Sigmoid colon (tissue), 7 donors: ENCODE measurements around the gene SRGAP1. TPM values are rescaled to one million over a fixed set of nuclear protein-coding genes. Genes with fewer than 3 reads are reported as not detected.
"Not testable (repeated sequence)": the region's sequence is repeated elsewhere in the genome, so short reads cannot be mapped to it uniquely, and the experiment has no call there.

ENCODE experiments used
- DNase-seq: peaks from one replicate; pipeline ENCODE4 v3.0.0-alpha.2; 2019
- H3K27ac ChIP-seq, 4 donors: fragments of 200-600 bp; sonication (generic); one replicate each; pipeline ENCODE4 v1.5.1; 2016 to 2019; ENCODE audit warnings: mild to moderate bottlenecking in 1 of 4
- H3K27me3 ChIP-seq, 3 donors: fragments of 200-600 bp; sonication (generic); one replicate each; pipeline ENCODE4 v1.5.1; 2019; ENCODE audit warnings: mild to moderate bottlenecking in 1 of 3
- H3K36me3 ChIP-seq, 4 donors: fragments of 200-600 bp; sonication (generic); one replicate each; pipeline ENCODE4 v1.5.1; 2016 to 2019
- H3K4me1 ChIP-seq, 4 donors: fragments of 200-600 bp; sonication (generic); one replicate each; pipeline ENCODE4 v1.5.1; 2017 to 2019
- H3K4me3 ChIP-seq, 4 donors: fragments of 200-600 bp; sonication (generic); one replicate each; pipeline ENCODE4 v1.5.1; 2017 to 2019; ENCODE audit warnings: mild to moderate bottlenecking in 2 of 4, moderate library complexity in 1 of 4
- H3K9me3 ChIP-seq, 4 donors: fragments of 200-600 bp in 3 of 4; sonication (generic) in 3 of 4; one replicate each; pipeline versions ENCODE4 v1.5.1 to v1.6.1; 2013 to 2019
- EP300 ChIP-seq, 4 donors: sonication (generic); formaldehyde crosslinking; IDR thresholded peaks; one replicate each; pipeline ENCODE4 v1.6.1; 2017; ENCODE audit warnings: antibody characterized with exemption in 4 of 4
- POLR2A ChIP-seq, 2 donors: fragments of 450-650 bp; IDR thresholded peaks; one replicate each; pipeline ENCODE4 v1.6.1; 2016; ENCODE audit warnings: antibody characterized with exemption in 2 of 2, mild to moderate bottlenecking in 2 of 2, moderate library complexity in 2 of 2
- POLR2AphosphoS5 ChIP-seq, 4 donors: sonication (generic); formaldehyde crosslinking; IDR thresholded peaks; one replicate each; pipeline ENCODE4 v1.6.1; 2017; ENCODE audit warnings: antibody characterized with exemption in 4 of 4
- WGBS, 2 donors: extraction: QIAGEN DNeasy Blood & Tissue Kit; methylation state at CpG; one replicate each; pipeline ENCODE4 v1.1.7; 2013; 5-methylcytosine and 5-hydroxymethylcytosine counted together
- intact Hi-C: fragments of 100-400 bp; cut with DNase I; formaldehyde crosslinking; loops from one replicate; pipeline ENCODE4 v1.15.1; 2023
- polyA plus RNA-seq, 3 donors: library from polyadenylated mRNA; stranded (reverse); fragments of 200-250 nt; gene quantifications; one replicate each; pipeline ENCODE4 v1.2.3, GENCODE V29; 2013
- total RNA-seq, 4 donors: library from RNA; depleted of rRNA; stranded (reverse); fragments of >200 nt; gene quantifications; one replicate each; pipeline ENCODE4 v1.1.0, GENCODE V29; 2016
- TF ChIP-seq, protein P1 (sequence below), 4 experiments: fragments of 450-650 bp in 3 of 4; fragments of 200-600 bp in 1 of 4; IDR thresholded peaks; one replicate each; pipeline ENCODE4 v1.5.1; 2016 to 2019; ENCODE audit warnings: antibody characterized with exemption in 4 of 4, mild to moderate bottlenecking in 3 of 4, moderate library complexity in 2 of 4
- donor health status: healthy with polysubstance abuse.
- donor health status: Bipolar disorder and iron deficiency.
- donor health status: healthy.

The SRGAP1 gene
- total and polyA plus RNA-seq, 7 donors: 2.4 to 16.3 (median 5.4) TPM

DNA sequence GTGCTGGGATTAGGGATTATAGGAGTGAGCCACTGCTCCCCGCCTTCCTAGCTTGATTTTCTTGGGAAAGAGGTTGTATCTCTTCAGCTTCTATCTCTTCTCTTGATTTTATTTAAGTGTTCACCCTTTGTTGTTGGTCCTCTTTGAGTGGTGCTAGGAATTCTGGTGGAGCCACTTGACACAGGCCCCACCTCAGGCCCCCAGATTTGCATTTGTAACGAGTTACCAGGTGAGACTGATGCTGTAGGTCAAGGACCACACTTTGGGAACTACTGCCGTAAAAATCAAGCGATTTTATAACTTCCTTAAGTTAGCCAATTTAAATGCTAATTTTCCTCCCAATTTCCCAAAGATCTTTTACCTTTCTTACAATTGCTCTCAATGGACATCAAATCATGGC is 26.3 kb downstream of the SRGAP1 start:
- Histone ChIP-seq H3K27me3 (no peaks in the 10 kb centered on the region), H3K27ac (no peak overlapping the region), H3K4me3 (no peak overlapping the region), H3K4me1 (no peaks in the 10 kb centered on the region), H3K9me3 (no peaks in the 10 kb centered on the region), H3K36me3 (no peaks in the 10 kb centered on the region)
- DNase-seq: no peak
- 64 to 81% methylated on average over 4 of the region's 4 CpGs for WGBS, 2 donors
- no peak for TF ChIP-seq POLR2A (IDR thresholded peaks at IDR 0.05)
- TF ChIP-seq EP300 (IDR thresholded peaks at IDR 0.05): no peak
- no peak for TF ChIP-seq POLR2AphosphoS5 (IDR thresholded peaks at IDR 0.05)
- TF ChIP-seq, protein P1, sequence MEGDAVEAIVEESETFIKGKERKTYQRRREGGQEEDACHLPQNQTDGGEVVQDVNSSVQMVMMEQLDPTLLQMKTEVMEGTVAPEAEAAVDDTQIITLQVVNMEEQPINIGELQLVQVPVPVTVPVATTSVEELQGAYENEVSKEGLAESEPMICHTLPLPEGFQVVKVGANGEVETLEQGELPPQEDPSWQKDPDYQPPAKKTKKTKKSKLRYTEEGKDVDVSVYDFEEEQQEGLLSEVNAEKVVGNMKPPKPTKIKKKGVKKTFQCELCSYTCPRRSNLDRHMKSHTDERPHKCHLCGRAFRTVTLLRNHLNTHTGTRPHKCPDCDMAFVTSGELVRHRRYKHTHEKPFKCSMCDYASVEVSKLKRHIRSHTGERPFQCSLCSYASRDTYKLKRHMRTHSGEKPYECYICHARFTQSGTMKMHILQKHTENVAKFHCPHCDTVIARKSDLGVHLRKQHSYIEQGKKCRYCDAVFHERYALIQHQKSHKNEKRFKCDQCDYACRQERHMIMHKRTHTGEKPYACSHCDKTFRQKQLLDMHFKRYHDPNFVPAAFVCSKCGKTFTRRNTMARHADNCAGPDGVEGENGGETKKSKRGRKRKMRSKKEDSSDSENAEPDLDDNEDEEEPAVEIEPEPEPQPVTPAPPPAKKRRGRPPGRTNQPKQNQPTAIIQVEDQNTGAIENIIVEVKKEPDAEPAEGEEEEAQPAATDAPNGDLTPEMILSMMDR (IDR thresholded peaks at IDR 0.05): no peak
- intact Hi-C loops: no loop called here

- no peaks in the 10 kb centered on the region for H3K4me1 ChIP-seq
- 76 to 82% methylated on average over 3 of the region's 3 CpGs for WGBS, 2 donors
- TF ChIP-seq EP300 (IDR thresholded peaks at IDR 0.05): no peak
- TF ChIP-seq POLR2A (IDR thresholded peaks at IDR 0.05): no peak
- no peak for TF ChIP-seq POLR2AphosphoS5 (IDR thresholded peaks at IDR 0.05)
- TF ChIP-seq, protein P1 (IDR thresholded peaks at IDR 0.05): no peak
- H3K27me3 ChIP-seq: no peaks in the 10 kb centered on the region
- no peaks in the 10 kb centered on the region for H3K9me3 ChIP-seq
- no peaks in the 10 kb centered on the region for H3K36me3 ChIP-seq
- no peak for DNase-seq
- H3K27ac ChIP-seq: no peak overlapping the region
- H3K4me3 ChIP-seq: no peak overlapping the region
- intact Hi-C loops: no loop called here
Measured at GRCh38 chr12:63874897-63875480, 30.5 kb downstream of the SRGAP1 start.

DNA sequence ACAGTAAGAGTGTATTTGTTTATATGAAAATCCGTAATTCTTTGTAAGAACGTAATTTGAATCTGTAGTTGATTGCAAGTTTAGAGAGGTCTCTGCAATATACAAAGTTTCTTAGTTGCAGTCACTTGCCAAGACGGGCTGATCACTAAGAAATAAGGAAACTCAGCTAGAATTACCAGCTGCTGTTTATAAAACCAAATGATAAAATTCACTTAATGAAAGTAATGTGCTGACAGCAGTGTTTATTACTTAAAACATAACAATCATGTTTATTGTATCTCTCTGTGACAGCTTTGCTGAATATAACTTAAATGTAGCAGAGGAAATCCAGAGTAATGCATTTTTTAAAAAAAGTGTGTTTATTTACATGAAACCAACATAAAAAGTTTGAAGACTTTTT is 31.2 kb downstream of the SRGAP1 start:
- Histone ChIP-seq H3K27me3 (no peaks in the 10 kb centered on the region), H3K9me3 (no peaks in the 10 kb centered on the region), H3K4me1 (no peaks in the 10 kb centered on the region), H3K27ac (no peak overlapping the region), H3K36me3 (no peaks in the 10 kb centered on the region), H3K4me3 (no peak overlapping the region)
- no peak for DNase-seq
- TF ChIP-seq, protein P1 (IDR thresholded peaks at IDR 0.05): no peak
- TF ChIP-seq POLR2AphosphoS5 (IDR thresholded peaks at IDR 0.05) (no peak), POLR2A (IDR thresholded peaks at IDR 0.05) (no peak), EP300 (IDR thresholded peaks at IDR 0.05) (no peak)
- WGBS, 2 donors: 68 to 69% methylated on average over 3 of the region's 3 CpGs
- intact Hi-C loops: no loop called here

DNA sequence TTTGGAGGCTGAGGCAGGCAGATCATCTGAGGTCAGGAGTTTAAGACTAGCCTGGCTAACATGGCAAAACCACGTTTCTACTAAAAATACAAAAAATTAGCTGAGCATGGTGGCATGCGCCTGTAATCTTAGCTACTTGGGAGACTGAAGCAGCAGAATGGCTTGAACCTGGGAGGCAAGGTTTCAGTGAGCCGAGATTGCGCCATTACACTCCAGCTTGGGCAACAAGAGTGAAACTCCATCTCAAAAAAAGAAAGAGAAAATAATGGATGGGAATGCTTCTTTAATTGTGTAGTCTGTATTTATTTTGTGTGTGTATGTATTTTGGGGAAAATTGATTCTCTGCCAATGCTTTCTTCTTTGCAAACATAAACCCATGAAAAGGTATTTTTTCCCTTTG is 32.5 kb downstream of the SRGAP1 start:
- H3K27ac ChIP-seq: no peak overlapping the region
- no peaks in the 10 kb centered on the region for H3K9me3 ChIP-seq
- no peaks in the 10 kb centered on the region for H3K4me1 ChIP-seq
- WGBS, 2 donors: 88 to 89% methylated on average over 4 of the region's 4 CpGs
- no peaks in the 10 kb centered on the region for H3K36me3 ChIP-seq
- no peak for TF ChIP-seq POLR2A (IDR thresholded peaks at IDR 0.05)
- no peak for TF ChIP-seq POLR2AphosphoS5 (IDR thresholded peaks at IDR 0.05)
- no peak for TF ChIP-seq EP300 (IDR thresholded peaks at IDR 0.05)
- TF ChIP-seq, protein P1 (IDR thresholded peaks at IDR 0.05): no peak
- no peaks in the 10 kb centered on the region for H3K27me3 ChIP-seq
- no peak overlapping the region for H3K4me3 ChIP-seq
- intact Hi-C loops: no loop called here
- no peak for DNase-seq

- H3K36me3 ChIP-seq: no peaks in the 10 kb centered on the region
- no peak overlapping the region for H3K27ac ChIP-seq
- no peaks in the 10 kb centered on the region for H3K4me1 ChIP-seq
- no peaks in the 10 kb centered on the region for H3K9me3 ChIP-seq
- intact Hi-C loops: no loop called here
- 79 to 93% methylated on average over 1 of the region's 1 CpG for WGBS, 2 donors
- DNase-seq: no peak
- no peak overlapping the region for H3K4me3 ChIP-seq
- no peaks in the 10 kb centered on the region for H3K27me3 ChIP-seq
- TF ChIP-seq EP300 (IDR thresholded peaks at IDR 0.05) (no peak), POLR2AphosphoS5 (IDR thresholded peaks at IDR 0.05) (no peak), POLR2A (IDR thresholded peaks at IDR 0.05) (no peak)
- TF ChIP-seq, protein P1 (IDR thresholded peaks at IDR 0.05): no peak
Measured at GRCh38 chr12:63877693-63878092, 33.2 kb downstream of the SRGAP1 start.

DNA sequence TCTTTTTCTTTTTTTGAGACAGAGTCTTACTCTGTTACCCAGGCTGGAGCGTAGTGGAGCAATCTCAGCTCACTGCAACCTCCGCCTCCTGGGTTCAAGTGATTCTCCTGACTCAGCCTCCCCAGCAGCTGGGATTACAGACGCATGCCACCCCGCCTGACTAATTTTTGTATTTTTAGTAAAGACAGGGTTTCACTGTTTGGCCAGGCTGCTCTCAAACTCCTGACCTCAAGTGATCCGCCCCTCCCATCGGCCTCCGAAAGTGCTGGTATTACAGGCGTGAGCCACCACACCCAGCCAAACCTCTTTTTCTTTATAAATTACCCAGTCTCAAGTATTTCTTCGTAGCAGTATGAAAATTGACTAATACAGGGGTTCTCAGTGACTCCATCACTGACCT is 35.7 kb downstream of the SRGAP1 start:
- DNase-seq, H3K4me1 ChIP-seq, H3K36me3 ChIP-seq, intact Hi-C loops, H3K4me3 ChIP-seq, H3K27me3 ChIP-seq, H3K27ac ChIP-seq, H3K9me3 ChIP-seq: not testable (repeated sequence)
- 96% methylated on average over 9 of the region's 9 CpGs for WGBS, 2 donors
